C4-2B (cell line): Measurements from ENCODE around the gene ERC2.

ENCODE experiments used
- CTCF ChIP-seq: fragments of 450-650 bp; conservative IDR thresholded peaks from 2 replicates; pipeline ENCODE4 v1.5.1; 2017; ENCODE audit warnings: mild to moderate bottlenecking
- ZFX ChIP-seq: fragments of 450-650 bp; IDR thresholded peaks from 2 replicates; pipeline ENCODE4 v1.6.1; 2017

- TF ChIP-seq CTCF (no peak), ZFX (no peak)
Measured at GRCh38 chr3:56459719-56460118, 8.5 kb downstream of the ERC2 start.
